Measurements from ENCODE around the gene SH3TC1. TPM values are rescaled to one million over a fixed set of nuclear protein-coding genes. Genes with fewer than 3 reads are reported as not detected.

SH3TC1 gene
- total RNA-seq = 15.2 and 18.4 TPM in 2 replicates

DNA sequence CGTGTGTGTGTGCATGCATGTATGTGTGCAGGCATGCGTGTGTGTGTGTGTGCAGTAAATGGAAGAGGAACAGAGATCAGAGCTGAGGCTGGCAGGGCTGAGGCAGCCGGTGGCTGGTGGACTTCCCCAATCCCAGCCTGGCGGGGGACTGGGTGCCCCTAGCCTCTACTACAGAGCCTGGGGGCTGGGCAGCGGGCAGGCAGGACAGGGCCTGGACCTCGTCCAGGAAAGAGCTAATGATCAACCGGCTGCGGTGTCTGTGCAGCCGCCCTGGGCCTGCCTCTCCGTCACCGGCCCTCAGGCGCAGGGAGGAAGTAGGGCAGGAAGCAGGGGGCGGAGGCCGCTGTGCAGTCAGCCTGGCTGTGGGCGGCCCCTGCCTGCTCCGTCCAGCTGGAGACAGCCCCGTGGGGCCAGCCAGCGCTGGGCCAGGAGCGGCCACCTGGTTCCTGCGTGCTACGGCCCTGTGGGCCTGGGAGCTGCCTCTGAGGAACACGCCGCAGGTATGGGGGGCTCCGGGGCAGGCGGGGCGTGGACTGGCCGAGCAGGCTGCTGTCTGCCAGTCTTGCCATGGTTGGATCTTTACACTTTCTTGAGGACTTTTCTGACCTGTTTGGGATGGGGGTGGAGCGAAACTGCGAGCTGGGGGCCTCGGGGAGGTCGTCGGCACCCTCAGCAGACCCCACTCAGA is at the start of gene SH3TC1:
SH3TC1 (plus strand) TSS at position 385 of the 688 bp plus-strand sequence. CDS start 5,905 bp downstream, outside the sequence.

DNA sequence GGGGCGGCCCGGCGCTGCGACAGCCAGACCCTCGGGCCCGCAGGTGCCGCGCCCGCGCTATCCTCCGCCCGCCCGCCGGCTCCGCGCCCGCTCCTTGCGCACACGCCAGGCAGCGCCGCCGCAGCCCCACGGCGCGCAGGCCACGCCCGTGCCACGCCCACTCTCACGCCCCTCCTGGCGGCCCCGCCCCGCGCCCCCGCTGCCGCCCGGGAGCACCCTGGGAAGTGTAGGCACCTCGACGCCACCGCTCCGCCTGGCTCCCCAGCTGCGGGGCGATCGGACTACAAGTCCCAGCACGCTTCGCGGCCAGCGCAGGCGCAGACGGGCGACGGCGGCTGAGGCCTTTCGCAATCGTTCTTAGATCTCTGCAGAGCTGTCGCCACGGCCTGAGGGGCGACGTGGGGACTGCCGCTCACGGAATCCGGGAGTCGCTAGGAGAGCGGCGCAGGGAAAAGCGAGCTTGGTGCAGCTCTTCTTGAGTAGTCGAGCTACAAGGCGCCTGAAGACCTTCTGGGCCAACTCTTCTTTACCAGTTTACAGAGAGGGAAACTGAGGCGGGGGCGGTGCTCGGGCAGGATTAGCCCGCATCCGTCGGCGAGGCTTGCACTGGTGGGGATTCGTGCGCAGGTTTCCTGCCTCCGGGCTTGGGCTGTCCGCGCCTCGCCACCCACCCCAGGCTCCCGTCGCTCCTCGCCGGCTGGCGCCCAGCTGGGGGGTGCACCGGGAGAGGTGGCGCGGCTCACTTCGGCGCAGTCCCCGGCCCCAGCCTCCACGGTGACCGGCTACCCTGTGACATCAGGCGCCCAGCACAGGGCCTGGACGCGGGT is 40.2 kb upstream of the SH3TC1 start, which contains the start of gene ABLIM2:
ABLIM2 (minus strand) TSS at position 104 of the 827 bp plus-strand sequence. CDS start 124 bp downstream, outside the sequence.

DNA sequence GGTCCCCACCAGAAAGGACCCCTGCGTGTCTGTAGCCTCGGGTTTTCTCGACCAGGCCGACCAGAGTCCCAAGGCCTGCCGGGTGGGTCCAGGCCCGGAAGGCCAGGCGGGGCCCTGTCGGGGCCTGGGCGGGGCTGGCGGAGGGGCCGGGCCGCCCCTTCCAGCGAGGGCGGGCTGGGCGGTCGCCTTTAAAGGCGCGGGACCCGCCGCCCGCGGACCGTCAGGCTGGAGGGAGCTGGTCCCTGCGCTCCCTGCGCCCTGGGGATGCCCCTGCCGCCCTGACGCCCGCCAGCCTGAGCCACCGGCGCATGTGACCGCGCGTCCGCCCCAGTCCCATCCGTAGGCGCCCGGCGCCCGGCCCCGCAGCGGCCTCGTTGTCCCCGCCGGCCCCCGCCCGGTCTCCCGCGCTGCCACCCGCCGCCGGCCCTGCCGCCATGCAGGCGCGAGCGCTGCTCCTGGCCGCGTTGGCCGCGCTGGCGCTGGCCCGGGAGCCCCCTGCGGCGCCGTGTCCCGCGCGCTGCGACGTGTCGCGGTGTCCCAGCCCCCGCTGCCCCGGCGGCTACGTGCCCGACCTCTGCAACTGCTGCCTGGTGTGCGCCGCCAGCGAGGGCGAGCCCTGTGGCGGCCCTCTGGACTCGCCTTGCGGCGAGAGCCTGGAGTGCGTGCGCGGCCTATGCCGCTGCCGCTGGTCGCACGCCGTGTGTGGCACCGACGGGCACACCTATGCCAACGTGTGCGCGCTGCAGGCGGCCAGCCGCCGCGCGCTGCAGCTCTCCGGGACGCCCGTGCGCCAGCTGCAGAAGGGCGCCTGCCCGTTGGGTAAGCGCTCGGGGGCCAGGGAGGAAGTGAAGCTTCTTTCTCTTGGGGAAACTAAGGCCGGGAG is 70.7 kb downstream of the SH3TC1 start, which contains the start of gene HTRA3:
HTRA3 (plus strand) TSS at position 220 of the 883 bp plus-strand sequence; CDS start at position 435, 215 bp downstream.

Other genes starting within 250 kb of the SH3TC1 start
- 3.0 and 4.2 TPM in 2 replicates for gene ABLIM2, start 40.5 kb upstream of the SH3TC1 start, total RNA-seq
- gene HTRA3, start 70.5 kb downstream of the SH3TC1 start, total RNA-seq = 1.8 and 6.1 TPM in 2 replicates
- 20.2 and 20.7 TPM in 2 replicates for gene ACOX3, start 241.4 kb downstream of the SH3TC1 start, total RNA-seq
- 9.5 and 12.9 TPM in 2 replicates for gene TRMT44, start 241.5 kb downstream of the SH3TC1 start, total RNA-seq

Data from aortic smooth muscle cell (primary cell).